Activated CD4-positive, alpha-beta memory T cell treated with anti-CD3 and anti-CD28 coated beads, Interleukin-2, amount 10 ng/mL, durations not matched to agents 7 days and 5 days (primary cell): ENCODE results near the gene ATRNL1. TPM values are rescaled to one million over a fixed set of nuclear protein-coding genes. Genes with fewer than 3 reads are reported as not detected.
"Not testable (repeated sequence)": the region's sequence is repeated elsewhere in the genome, so short reads cannot be mapped to it uniquely, and the experiment has no call there.

Experiments
- CTCF ChIA-PET: fragments of 350-600 bp; sonication (Branson Sonifier 250); formaldehyde crosslinking; loops from one replicate; lab custom pipeline; 2021; ENCODE audit warnings: antibody characterized with exemption, inconsistent platforms; lab: Charles Lee
- POLR2A ChIA-PET: fragments of 350-600 bp; sonication (Branson Sonifier 250); formaldehyde crosslinking; loops from one replicate; lab custom pipeline; 2021; ENCODE audit warnings: antibody characterized with exemption; lab: Charles Lee
- DNase-seq: peaks from one replicate; pipeline ENCODE4 v3.0.0-alpha.2; 2020
- H3K27ac Mint-ChIP-seq: one replicate; pipeline ENCODE4 v1.8.0; 2021; ENCODE audit warnings: mild to moderate bottlenecking, mixed read lengths
- H3K27me3 Mint-ChIP-seq: one replicate; pipeline ENCODE4 v1.8.0; 2021; ENCODE audit warnings: mixed read lengths
- H3K36me3 Mint-ChIP-seq: one replicate; pipeline ENCODE4 v1.8.0; 2021; ENCODE audit warnings: low read depth, mixed read lengths
- H3K4me1 Mint-ChIP-seq: one replicate; pipeline ENCODE4 v1.8.0; 2021; ENCODE audit warnings: mixed read lengths
- H3K4me3 Mint-ChIP-seq: one replicate; pipeline ENCODE4 v1.8.0; 2021; ENCODE audit warnings: mild to moderate bottlenecking, mixed read lengths
- H3K9me3 Mint-ChIP-seq: one replicate; pipeline ENCODE4 v1.8.0; 2021; ENCODE audit warnings: mixed read lengths
- total RNA-seq, 2 experiments: library from RNA; stranded (reverse); gene quantifications; one replicate each; pipeline ENCODE4 v1.2.3, GENCODE V29; 2021

ATRNL1 gene
- total RNA-seq, 2 experiments from 2014 or later = 0.28 to 0.55 TPM

GRCh38 chr10:115300080-115300479, 206.9 kb downstream of the ATRNL1 start:
- ChIA-PET CTCF (no interaction called here), POLR2A (no interaction called here)
- no peaks in the 10 kb centered on the region for H3K4me1 Mint-ChIP-seq
- no peak for DNase-seq
- H3K36me3 Mint-ChIP-seq = no peaks in the 10 kb centered on the region
- H3K9me3 Mint-ChIP-seq = no peaks in the 10 kb centered on the region
- no peak overlapping the region for H3K27ac Mint-ChIP-seq
- H3K27me3 Mint-ChIP-seq = no peaks in the 10 kb centered on the region
- no peak overlapping the region for H3K4me3 Mint-ChIP-seq

GRCh38 chr10:115319669-115320068, 226.5 kb downstream of the ATRNL1 start:
- H3K4me1 Mint-ChIP-seq, DNase-seq, H3K27ac Mint-ChIP-seq, POLR2A ChIA-PET, H3K4me3 Mint-ChIP-seq, H3K27me3 Mint-ChIP-seq, CTCF ChIA-PET, H3K36me3 Mint-ChIP-seq: not testable (repeated sequence)
- peaks cover 10% of the 10 kb centered on the region for H3K9me3 Mint-ChIP-seq

- no peaks in the 10 kb centered on the region for H3K27me3 Mint-ChIP-seq
- H3K9me3 Mint-ChIP-seq = peaks cover 9% of the 10 kb centered on the region
- POLR2A ChIA-PET = no interaction called here
- DNase-seq = no peak
- no peaks in the 10 kb centered on the region for H3K36me3 Mint-ChIP-seq
- H3K4me1 Mint-ChIP-seq = no peaks in the 10 kb centered on the region
- H3K4me3 Mint-ChIP-seq = no peak overlapping the region
- H3K27ac Mint-ChIP-seq = no peak overlapping the region
- CTCF ChIA-PET = no interaction called here
Measured at GRCh38 chr10:115321360-115321759, 228.2 kb downstream of the ATRNL1 start.

GRCh38 chr10:115328331-115328730, 235.2 kb downstream of the ATRNL1 start:
- Mint-ChIP-seq H3K4me1 (no peaks in the 10 kb centered on the region), H3K27ac (no peak overlapping the region), H3K36me3 (no peaks in the 10 kb centered on the region), H3K27me3 (no peaks in the 10 kb centered on the region), H3K4me3 (no peak overlapping the region), H3K9me3 (peaks cover 1% of the 10 kb centered on the region)
- POLR2A ChIA-PET = no interaction called here
- no peak for DNase-seq
- CTCF ChIA-PET = no interaction called here

- Mint-ChIP-seq H3K4me3 (no peak overlapping the region), H3K4me1 (no peaks in the 10 kb centered on the region), H3K27ac (no peak overlapping the region), H3K9me3 (no peaks in the 10 kb centered on the region), H3K36me3 (no peaks in the 10 kb centered on the region), H3K27me3 (no peaks in the 10 kb centered on the region)
- CTCF ChIA-PET = no interaction called here
- DNase-seq = no peak
- POLR2A ChIA-PET = no interaction called here
Measured at GRCh38 chr10:115335366-115335765, 242.2 kb downstream of the ATRNL1 start.

GRCh38 chr10:115355162-115355760, 262.1 kb downstream of the ATRNL1 start:
- ChIA-PET POLR2A (no interaction called here), CTCF (no interaction called here)
- H3K27ac Mint-ChIP-seq = no peak overlapping the region
- no peak overlapping the region for H3K4me3 Mint-ChIP-seq
- no peaks in the 10 kb centered on the region for H3K9me3 Mint-ChIP-seq
- no peak for DNase-seq
- no peaks in the 10 kb centered on the region for H3K36me3 Mint-ChIP-seq
- no peaks in the 10 kb centered on the region for H3K4me1 Mint-ChIP-seq
- H3K27me3 Mint-ChIP-seq = no peaks in the 10 kb centered on the region

GRCh38 chr10:115367920-115368319, 274.8 kb downstream of the ATRNL1 start:
- H3K9me3 Mint-ChIP-seq, DNase-seq, H3K27me3 Mint-ChIP-seq, H3K4me1 Mint-ChIP-seq, H3K4me3 Mint-ChIP-seq, CTCF ChIA-PET, H3K27ac Mint-ChIP-seq, POLR2A ChIA-PET, H3K36me3 Mint-ChIP-seq: not testable (repeated sequence)

- Mint-ChIP-seq H3K27me3 (no peaks in the 10 kb centered on the region), H3K9me3 (peaks cover 5% of the 10 kb centered on the region), H3K36me3 (no peaks in the 10 kb centered on the region), H3K4me1 (no peaks in the 10 kb centered on the region), H3K4me3 (no peak overlapping the region), H3K27ac (no peak overlapping the region)
- POLR2A ChIA-PET = no interaction called here
- CTCF ChIA-PET = no interaction called here
- DNase-seq = no peak
Measured at GRCh38 chr10:115379064-115379463, 285.9 kb downstream of the ATRNL1 start.

- no peak for DNase-seq
- H3K27ac Mint-ChIP-seq = no peak overlapping the region
- ChIA-PET CTCF (no interaction called here), POLR2A (no interaction called here)
- no peak overlapping the region for H3K4me3 Mint-ChIP-seq
- H3K27me3 Mint-ChIP-seq = no peaks in the 10 kb centered on the region
- no peaks in the 10 kb centered on the region for H3K4me1 Mint-ChIP-seq
- no peaks in the 10 kb centered on the region for H3K36me3 Mint-ChIP-seq
- H3K9me3 Mint-ChIP-seq = no peaks in the 10 kb centered on the region
Measured at GRCh38 chr10:115384665-115385064, 291.5 kb downstream of the ATRNL1 start.

GRCh38 chr10:115390607-115391006, 297.4 kb downstream of the ATRNL1 start:
- Mint-ChIP-seq H3K27me3 (no peaks in the 10 kb centered on the region), H3K9me3 (no peaks in the 10 kb centered on the region), H3K4me3 (no peak overlapping the region), H3K36me3 (no peaks in the 10 kb centered on the region), H3K4me1 (no peaks in the 10 kb centered on the region), H3K27ac (no peak overlapping the region)
- POLR2A ChIA-PET = no interaction called here
- CTCF ChIA-PET = no interaction called here
- no peak for DNase-seq

GRCh38 chr10:115398026-115398425, 304.9 kb downstream of the ATRNL1 start:
- Mint-ChIP-seq H3K27me3 (no peaks in the 10 kb centered on the region), H3K36me3 (no peaks in the 10 kb centered on the region), H3K4me1 (no peaks in the 10 kb centered on the region), H3K9me3 (peaks cover 5% of the 10 kb centered on the region), H3K27ac (no peak overlapping the region), H3K4me3 (no peak overlapping the region)
- ChIA-PET POLR2A (no interaction called here), CTCF (no interaction called here)
- no peak for DNase-seq

GRCh38 chr10:115402699-115403098, 309.5 kb downstream of the ATRNL1 start:
- Mint-ChIP-seq H3K27ac (no peak overlapping the region), H3K4me1 (no peaks in the 10 kb centered on the region), H3K4me3 (no peak overlapping the region), H3K27me3 (no peaks in the 10 kb centered on the region), H3K36me3 (no peaks in the 10 kb centered on the region), H3K9me3 (peaks cover 9% of the 10 kb centered on the region)
- no peak for DNase-seq
- POLR2A ChIA-PET = no interaction called here
- CTCF ChIA-PET = no interaction called here

GRCh38 chr10:115405838-115406237, 312.7 kb downstream of the ATRNL1 start:
- H3K36me3 Mint-ChIP-seq, POLR2A ChIA-PET, H3K27ac Mint-ChIP-seq, CTCF ChIA-PET, H3K4me1 Mint-ChIP-seq, H3K4me3 Mint-ChIP-seq, H3K9me3 Mint-ChIP-seq, DNase-seq, H3K27me3 Mint-ChIP-seq: not testable (repeated sequence)

- Mint-ChIP-seq H3K4me1 (no peaks in the 10 kb centered on the region), H3K27me3 (no peaks in the 10 kb centered on the region), H3K4me3 (no peak overlapping the region), H3K36me3 (no peaks in the 10 kb centered on the region), H3K27ac (no peak overlapping the region), H3K9me3 (peaks cover 6% of the 10 kb centered on the region)
- POLR2A ChIA-PET = no interaction called here
- CTCF ChIA-PET = no interaction called here
- no peak for DNase-seq
Measured at GRCh38 chr10:115409347-115409746, 316.2 kb downstream of the ATRNL1 start.
